Vagina (tissue), 2 donors: ENCODE measurements around the gene KCNT2. TPM values are rescaled to one million over a fixed set of nuclear protein-coding genes. Genes with fewer than 3 reads are reported as not detected.

Source experiments
- DNase-seq, 2 donors: peaks; one replicate each; pipeline ENCODE4 v3.0.0-alpha.2; 2017; ENCODE audit errors: extremely low spot score in 2 of 2
- H3K27ac ChIP-seq: fragments of 200-600 bp; sonication (generic); one replicate; pipeline ENCODE4 v1.5.1; 2019
- H3K27me3 ChIP-seq: fragments of 200-600 bp; sonication (generic); one replicate; pipeline ENCODE4 v1.5.1; 2019
- H3K36me3 ChIP-seq, 2 donors: fragments of 200-600 bp; sonication (generic); one replicate each; pipeline ENCODE4 v1.5.1; 2017 to 2019
- H3K4me1 ChIP-seq: fragments of 200-600 bp; sonication (generic); one replicate; pipeline ENCODE4 v1.5.1; 2019
- H3K4me3 ChIP-seq, 2 donors: fragments of 200-600 bp; sonication (generic); 1 replicate in 1 of 2; 2 replicates in 1 of 2; pipeline ENCODE4 v1.5.1; 2016 to 2019
- H3K9me3 ChIP-seq: fragments of 200-600 bp; sonication (generic); one replicate; pipeline ENCODE4 v1.5.1; 2019
- CTCF ChIP-seq, 3 experiments: fragments of 450-650 bp in 2 of 3; fragments of 200-600 bp in 1 of 3; sonication (generic) in 1 of 3; IDR thresholded peaks; one replicate each; pipeline ENCODE4 v1.5.1; 2017 to 2019; ENCODE audit warnings: antibody characterized with exemption in 3 of 3, mild to moderate bottlenecking in 2 of 3, moderate library complexity in 2 of 3
- POLR2A ChIP-seq, 2 donors: fragments of 450-650 bp; IDR thresholded peaks; one replicate each; pipeline ENCODE4 v1.6.1; 2017; ENCODE audit warnings: antibody characterized with exemption in 2 of 2, mild to moderate bottlenecking in 2 of 2, moderate library complexity in 2 of 2
- POLR2AphosphoS5 ChIP-seq, 2 donors: sonication (generic); formaldehyde crosslinking; IDR thresholded peaks; one replicate each; pipeline ENCODE4 v1.9.0; 2017; ENCODE audit warnings: antibody characterized with exemption in 2 of 2, mild to moderate bottlenecking in 2 of 2, low read depth in 1 of 2; ENCODE audit not compliant: insufficient read depth in 1 of 2
- intact Hi-C: fragments of 100-400 bp; cut with DNase I; formaldehyde crosslinking; loops from one replicate; pipeline ENCODE4 v1.15.1; 2023
- total RNA-seq: library from RNA; depleted of rRNA; stranded (reverse); fragments of >200 nt; gene quantifications from one replicate; pipeline ENCODE4 v1.2.3, GENCODE V29; 2016

KCNT2 gene
- total RNA-seq, 1 donor from 2014 or later: 1.2 TPM

DNA sequence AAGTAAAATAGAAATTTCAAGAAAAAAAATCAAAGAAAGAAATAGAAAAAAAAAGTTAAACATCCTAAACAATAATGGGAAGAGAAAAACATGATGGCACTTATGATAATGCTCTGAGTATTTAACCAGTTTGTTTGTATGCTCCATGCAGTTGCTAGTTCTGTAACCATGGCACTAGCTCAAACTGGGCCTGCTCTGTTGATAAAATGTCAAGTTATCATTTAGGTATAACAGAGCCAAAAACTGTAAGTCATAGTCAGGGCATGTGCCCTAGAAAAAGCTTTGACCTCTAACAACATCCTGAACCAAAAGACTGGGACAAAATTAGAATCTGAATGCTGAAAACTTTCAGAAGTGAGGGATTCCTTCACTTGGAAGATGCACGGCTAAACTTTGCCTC lies 148.9 kb downstream of the KCNT2 start:
- Histone ChIP-seq H3K27me3 (no peaks in the 10 kb centered on the region), H3K9me3 (no peaks in the 10 kb centered on the region)
- intact Hi-C loops: no loop called here

GRCh38 chr1:196454792-196455191 lies 153.4 kb downstream of the KCNT2 start:
- TF ChIP-seq POLR2AphosphoS5 (IDR thresholded peaks at IDR 0.05; ENCODE audit: insufficient read depth in 1 of 2, low read depth in 1 of 2) (no peak), CTCF (IDR thresholded peaks at IDR 0.05) (no peak), POLR2A (IDR thresholded peaks at IDR 0.05) (no peak)
- no peaks in the 10 kb centered on the region for H3K27me3 ChIP-seq
- intact Hi-C loops: no loop called here

More for the DNA sequence above, 148.9 kb downstream of the KCNT2 start:
- Histone ChIP-seq H3K27ac (no peak overlapping the region), H3K4me1 (no peaks in the 10 kb centered on the region), H3K4me3 (no peak overlapping the region), H3K36me3 (no peaks in the 10 kb centered on the region)
- TF ChIP-seq CTCF (IDR thresholded peaks at IDR 0.05): no peak
- TF ChIP-seq POLR2A (IDR thresholded peaks at IDR 0.05): no peak
- TF ChIP-seq POLR2AphosphoS5 (IDR thresholded peaks at IDR 0.05; ENCODE audit: insufficient read depth in 1 of 2, low read depth in 1 of 2): no peak
- DNase-seq: no peak

GRCh38 chr1:196451103-196451502 lies 157.1 kb downstream of the KCNT2 start:
- no peak overlapping the region for H3K4me3 ChIP-seq
- H3K36me3 ChIP-seq: no peaks in the 10 kb centered on the region
- intact Hi-C loops: no loop called here
- no peak for TF ChIP-seq POLR2AphosphoS5 (IDR thresholded peaks at IDR 0.05; ENCODE audit: insufficient read depth in 1 of 2, low read depth in 1 of 2)
- TF ChIP-seq CTCF (IDR thresholded peaks at IDR 0.05): no peak
- TF ChIP-seq POLR2A (IDR thresholded peaks at IDR 0.05): no peak
- DNase-seq: no peak
- no peaks in the 10 kb centered on the region for H3K9me3 ChIP-seq
- no peak overlapping the region for H3K27ac ChIP-seq
- H3K27me3 ChIP-seq: no peaks in the 10 kb centered on the region
- no peaks in the 10 kb centered on the region for H3K4me1 ChIP-seq

More at GRCh38 chr1:196454792-196455191, 153.4 kb downstream of the KCNT2 start:
- H3K4me3 ChIP-seq: no peak overlapping the region
- no peak overlapping the region for H3K27ac ChIP-seq
- H3K9me3 ChIP-seq: no peaks in the 10 kb centered on the region
- DNase-seq: no peak
- no peaks in the 10 kb centered on the region for H3K36me3 ChIP-seq
- H3K4me1 ChIP-seq: no peaks in the 10 kb centered on the region

GRCh38 chr1:196450143-196451095 lies 157.8 kb downstream of the KCNT2 start:
- Histone ChIP-seq H3K4me1 (no peaks in the 10 kb centered on the region), H3K4me3 (no peak overlapping the region)
- intact Hi-C loops: no loop called here

More at GRCh38 chr1:196450143-196451095, 157.8 kb downstream of the KCNT2 start:
- no peak for DNase-seq
- H3K27ac ChIP-seq: no peak overlapping the region
- H3K27me3 ChIP-seq: no peaks in the 10 kb centered on the region
- H3K9me3 ChIP-seq: no peaks in the 10 kb centered on the region
- TF ChIP-seq CTCF (IDR thresholded peaks at IDR 0.05): no peak
- no peak for TF ChIP-seq POLR2AphosphoS5 (IDR thresholded peaks at IDR 0.05; ENCODE audit: insufficient read depth in 1 of 2, low read depth in 1 of 2)
- TF ChIP-seq POLR2A (IDR thresholded peaks at IDR 0.05): no peak
- no peaks in the 10 kb centered on the region for H3K36me3 ChIP-seq
